ENCODE results near the gene FAM9A.

FAM9A gene

DNA sequence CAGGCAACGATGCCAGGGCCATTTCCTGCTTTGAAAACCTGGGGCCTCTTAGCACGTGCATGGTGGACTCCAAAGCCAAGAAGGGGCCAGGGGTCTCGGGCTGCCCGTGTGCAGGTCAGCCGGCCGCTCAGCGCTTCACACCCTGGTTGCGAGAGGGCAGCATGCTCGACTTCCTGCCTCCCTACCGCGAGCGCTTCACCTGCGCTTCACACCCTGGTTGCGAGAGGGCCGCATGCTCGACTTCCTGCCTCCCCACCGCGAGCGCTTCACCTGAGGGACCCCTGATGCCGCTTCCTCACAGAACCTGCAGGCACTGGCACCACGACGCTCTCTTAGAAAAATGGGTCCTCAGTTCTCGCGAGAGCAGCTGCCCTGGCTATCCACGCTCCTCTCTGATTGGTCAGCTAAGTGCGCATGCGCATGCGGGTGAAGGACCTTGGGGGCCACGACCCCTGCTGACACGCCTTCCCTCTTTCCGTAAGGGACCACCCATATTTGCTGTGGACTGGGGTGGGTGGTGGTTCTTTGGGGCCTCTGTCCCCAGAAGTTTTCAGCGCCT is at the start of gene FAM9A:
TSS of gene FAM9A (minus strand) at position 343 of the 559 bp plus-strand sequence. CDS start 1,212 bp downstream, outside the sequence.
- DNase-seq (ENCODE audit: low read depth, low spot score) = no peak

DNA sequence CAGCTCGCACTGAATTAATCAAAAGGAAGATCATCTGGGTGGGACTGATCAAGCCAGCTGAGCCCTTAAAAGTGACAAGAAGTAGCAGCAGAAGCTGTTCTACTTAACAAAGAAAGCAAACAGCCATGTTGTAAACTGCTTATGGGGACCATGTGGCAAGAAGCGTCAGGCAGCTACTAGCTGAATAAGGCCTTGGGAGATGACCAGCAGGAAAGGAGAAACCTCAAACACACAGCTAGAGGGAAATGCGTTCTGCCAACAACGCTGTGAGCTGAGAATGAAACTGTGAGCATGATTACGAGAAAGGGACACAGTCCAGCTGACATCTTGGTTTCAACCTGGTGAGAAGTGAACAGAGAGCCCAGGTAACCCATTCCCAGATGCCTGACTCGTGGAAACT is 49.3 kb upstream of the FAM9A start:
- no peak for DNase-seq (ENCODE audit: low read depth, low spot score)

DNA sequence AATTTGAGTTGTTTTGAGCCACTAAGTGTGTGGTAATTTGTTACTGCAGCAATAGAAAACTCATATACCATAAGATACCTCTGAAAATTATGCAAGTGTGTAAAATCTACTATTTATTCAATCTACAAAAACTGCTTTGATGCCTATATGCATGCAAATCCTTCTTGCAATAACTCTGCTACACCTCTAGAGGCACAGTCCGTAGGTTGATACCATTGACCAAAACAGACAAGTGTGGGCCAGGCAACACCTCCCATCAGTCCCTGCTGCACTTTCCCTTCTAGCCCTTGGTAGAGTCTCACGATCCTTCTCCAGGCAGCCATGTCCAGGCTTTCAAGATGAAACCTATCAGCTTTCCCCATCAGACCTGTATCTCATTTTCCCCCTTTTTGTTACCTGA is 48.8 kb upstream of the FAM9A start:
- DNase-seq (ENCODE audit: low read depth, low spot score) = no peak

- DNase-seq (ENCODE audit: low read depth, low spot score) = no peak
Observed at GRCh38 chrX:8849458-8849857, 48.3 kb upstream of the FAM9A start.

DNA sequence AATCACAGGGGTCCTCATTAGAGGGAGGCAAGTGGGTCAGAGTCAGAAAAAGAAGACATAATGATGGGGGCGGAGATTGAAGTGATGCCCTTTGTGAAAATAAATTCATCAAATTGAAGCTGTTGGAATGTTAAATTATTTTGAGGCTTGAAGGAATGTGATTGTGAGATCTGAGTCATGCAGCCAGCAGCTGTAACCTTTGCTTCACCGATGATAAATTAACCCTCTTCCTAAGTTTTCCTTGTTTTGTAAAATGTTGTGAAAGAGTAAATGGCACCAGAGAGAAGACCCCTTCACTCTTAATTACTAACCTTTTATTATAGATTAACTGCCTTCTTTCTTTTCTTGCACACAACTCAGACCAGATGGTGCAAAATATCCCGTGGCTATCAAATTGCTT is 47.7 kb upstream of the FAM9A start:
- peak; percentile 52 for DNase-seq (ENCODE audit: low read depth, low spot score)

- DNase-seq (ENCODE audit: low read depth, low spot score) = peak; percentile 24
Observed at GRCh38 chrX:8848441-8848840, 47.3 kb upstream of the FAM9A start.

- DNase-seq (ENCODE audit: low read depth, low spot score) = no peak
Observed at GRCh38 chrX:8847360-8847759, 46.2 kb upstream of the FAM9A start.

GRCh38 chrX:8846266-8846665 is 45.1 kb upstream of the FAM9A start:
- DNase-seq (ENCODE audit: low read depth, low spot score) = no peak

GRCh38 chrX:8845469-8845868 is 44.3 kb upstream of the FAM9A start:
- no peak for DNase-seq (ENCODE audit: low read depth, low spot score)

- DNase-seq (ENCODE audit: low read depth, low spot score) = peak; percentile 34
Observed at GRCh38 chrX:8845060-8845459, 43.9 kb upstream of the FAM9A start.

DNA sequence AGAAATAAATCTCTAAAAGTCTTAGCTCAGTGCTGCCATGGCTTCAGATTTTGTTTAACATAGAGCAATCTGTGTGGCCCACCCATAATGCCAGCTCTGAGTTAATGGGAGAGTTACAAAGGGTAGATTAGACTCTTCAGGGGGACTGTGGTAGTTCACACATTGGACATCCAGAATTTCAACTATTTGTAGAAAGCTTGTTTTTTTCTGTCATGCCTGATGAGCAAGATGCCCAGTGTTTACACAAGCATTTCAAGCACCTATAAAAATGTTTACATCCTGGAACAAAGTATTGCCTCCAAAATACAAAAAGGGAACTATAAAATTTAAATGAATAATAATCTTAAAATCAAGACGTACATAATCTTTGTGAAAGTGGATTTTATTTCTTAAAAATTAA is 43.0 kb upstream of the FAM9A start:
- DNase-seq (ENCODE audit: low read depth, low spot score) = no peak

DNA sequence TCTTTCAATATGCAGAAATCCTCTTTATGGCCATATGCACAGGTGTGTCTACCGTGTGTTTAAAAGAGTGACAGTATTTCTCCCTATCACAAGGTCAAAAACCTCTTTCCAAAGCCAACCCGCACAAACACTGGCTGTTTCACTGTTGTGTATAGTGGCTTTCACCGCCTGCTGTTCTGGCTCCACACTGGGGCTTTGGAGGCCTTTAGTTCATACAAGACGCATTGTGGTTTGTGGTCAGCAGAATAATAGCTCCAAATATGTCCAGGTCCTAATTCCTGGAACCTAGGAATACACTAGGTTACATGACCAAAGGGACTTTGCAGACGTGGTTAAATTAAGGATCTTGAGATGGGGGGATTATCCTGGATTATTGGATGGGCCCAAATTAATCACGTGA is 40.7 kb upstream of the FAM9A start:
- peak; percentile 64 for DNase-seq (ENCODE audit: low read depth, low spot score)

GRCh38 chrX:8834392-8834791 is 33.2 kb upstream of the FAM9A start:
- DNase-seq (ENCODE audit: low read depth, low spot score) = no peak

DNA sequence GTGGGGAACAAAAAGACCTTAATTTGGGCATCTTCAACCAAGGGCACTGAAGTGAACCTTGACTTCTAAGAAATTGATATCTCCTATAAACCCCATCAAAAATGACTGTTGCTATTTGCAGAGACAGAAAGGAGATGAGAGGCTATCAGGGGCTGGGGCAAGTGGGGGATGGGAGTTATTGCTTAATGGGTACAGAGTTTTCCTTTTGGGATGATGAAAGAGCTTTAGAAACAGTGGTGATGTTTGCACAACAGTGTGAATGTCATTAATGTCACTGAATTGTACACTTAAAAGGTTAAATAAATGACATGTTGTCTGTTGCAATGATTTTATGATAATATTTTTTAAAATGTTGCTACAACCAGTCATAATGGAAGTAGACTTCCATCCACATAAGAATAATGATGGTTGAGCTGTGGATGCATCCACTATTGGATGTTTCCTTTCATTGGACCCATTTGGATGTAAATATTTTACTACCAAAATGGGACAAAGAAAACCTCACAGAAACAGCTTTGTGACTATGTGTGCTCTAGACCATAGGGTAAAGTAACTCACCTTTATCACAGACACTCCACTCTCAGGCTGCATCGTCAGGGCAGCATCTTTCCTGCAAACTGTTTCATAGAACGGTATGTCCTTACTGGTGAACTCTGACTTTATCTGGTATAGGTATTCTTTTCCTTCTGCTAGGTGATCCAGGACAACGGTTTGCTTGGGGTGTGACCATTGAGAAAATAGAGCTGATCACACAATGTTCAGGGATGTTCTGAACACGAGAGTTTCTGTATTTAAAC is 31.6 kb upstream of the FAM9A start:
- no peak for DNase-seq (ENCODE audit: low read depth, low spot score)

DNA sequence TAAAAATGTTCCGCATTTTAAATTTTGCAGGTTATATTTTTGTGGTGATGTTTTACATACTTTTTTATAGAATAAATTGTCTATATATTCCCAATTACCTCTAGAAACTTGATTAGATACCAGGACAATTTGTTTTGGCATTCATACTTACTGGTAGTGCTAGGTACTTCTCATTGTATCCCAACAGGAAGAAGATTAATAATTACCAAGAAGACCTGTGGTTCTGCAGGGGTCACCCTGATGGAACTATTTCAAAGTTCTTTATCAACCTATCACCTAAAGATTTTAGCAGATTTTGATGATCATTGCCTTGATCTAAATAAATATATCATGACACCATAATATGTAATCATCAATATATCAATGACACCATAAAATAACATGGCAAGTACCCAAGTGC is 22.5 kb upstream of the FAM9A start:
- no peak for DNase-seq (ENCODE audit: low read depth, low spot score)

DNA sequence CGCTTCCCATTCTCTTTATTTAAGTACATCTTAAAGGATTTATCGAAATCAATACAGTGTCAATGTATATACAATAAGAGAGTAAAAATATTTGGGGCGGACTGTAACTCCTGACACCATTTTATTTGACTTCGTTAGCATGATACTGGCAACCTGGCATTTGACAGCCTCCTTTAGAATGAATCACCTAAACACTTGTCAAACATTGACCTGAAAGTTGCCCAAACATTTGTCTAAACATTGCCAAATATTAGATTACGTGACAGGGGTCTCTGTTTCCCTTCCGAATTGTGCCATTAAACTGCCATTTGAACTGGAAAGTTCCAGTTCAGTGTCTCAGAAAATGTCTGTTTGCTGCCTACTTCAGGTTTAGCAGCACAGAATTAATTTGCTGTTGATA is 20.8 kb upstream of the FAM9A start:
- no peak for DNase-seq (ENCODE audit: low read depth, low spot score)

GRCh38 chrX:8820910-8821527 is 19.8 kb upstream of the FAM9A start:
- DNase-seq (ENCODE audit: low read depth, low spot score) = peak; percentile 23

- peak; percentile 67 for DNase-seq (ENCODE audit: low read depth, low spot score)
Observed at GRCh38 chrX:8815460-8816065, 14.4 kb upstream of the FAM9A start.

DNA sequence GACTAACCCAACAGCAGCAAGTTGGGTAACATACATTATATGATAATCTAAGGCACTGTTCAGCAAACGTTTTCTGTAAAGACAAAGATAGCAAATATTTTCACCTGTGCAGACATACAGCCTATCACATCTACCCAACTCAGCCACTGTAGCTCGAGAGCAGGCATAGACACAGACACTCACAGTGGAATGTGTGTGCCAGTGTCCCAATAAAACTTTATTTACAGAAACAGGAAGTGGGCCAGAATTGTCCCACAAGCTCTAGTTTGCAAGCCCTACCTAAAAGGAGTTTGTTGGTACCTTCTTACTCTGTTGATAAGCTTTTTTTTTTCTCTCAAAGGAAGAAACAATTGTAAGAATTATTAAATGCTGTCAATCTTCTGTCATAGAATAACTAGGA is 11.9 kb upstream of the FAM9A start:
- DNase-seq (ENCODE audit: low read depth, low spot score) = no peak

- no peak for DNase-seq (ENCODE audit: low read depth, low spot score)
Observed at GRCh38 chrX:8811611-8812010, 10.4 kb upstream of the FAM9A start.

- no peak for DNase-seq (ENCODE audit: low read depth, low spot score)
Observed at GRCh38 chrX:8808661-8809060, 7.5 kb upstream of the FAM9A start.

- no peak for DNase-seq (ENCODE audit: low read depth, low spot score)
Observed at GRCh38 chrX:8805974-8806373, 4.8 kb upstream of the FAM9A start.

DNA sequence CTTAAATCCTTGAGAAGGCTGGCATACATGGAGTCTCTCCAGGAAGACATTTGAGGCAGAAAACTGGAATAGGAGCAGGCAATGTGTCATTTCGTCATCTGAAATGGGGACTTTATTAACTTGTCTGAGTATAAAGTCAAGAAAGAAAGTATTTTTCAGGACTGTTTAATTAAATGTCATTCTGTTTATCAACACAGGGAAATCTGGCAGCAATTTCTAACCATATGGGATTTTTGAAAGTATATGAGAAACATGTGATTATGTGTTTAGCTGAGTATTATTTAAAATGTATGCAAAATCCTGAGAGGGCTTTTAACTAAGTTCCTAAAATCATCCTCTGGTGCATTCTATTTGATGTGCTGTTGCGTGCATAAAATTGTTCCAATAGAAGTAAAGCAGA is 3.9 kb upstream of the FAM9A start:
- DNase-seq (ENCODE audit: low read depth, low spot score) = no peak
